HepG2 (cell line): Measurements from ENCODE around the gene KLF7. TPM values are rescaled to one million over a fixed set of nuclear protein-coding genes. Genes with fewer than 3 reads are reported as not detected.

Source experiments
- ATAC-seq: fragments of 200-7000 bp; cut with Tn5 transposase; 3 replicates; pipeline ENCODE4 v1.9.1; 2020; ENCODE audit warnings: mild to moderate bottlenecking, moderate library complexity
- BruUV-seq: library from RNA; stranded (reverse); fragments of 400-500 nt; replicated peaks from 2 replicates; lab custom pipeline; 2021; lab: Mats Ljungman, UMichigan
- CTCF ChIA-PET: fragments of 300-600 bp; formaldehyde crosslinking; extraction: SDS; loops from one replicate; lab custom pipeline; 2021; ENCODE audit warnings: low total read pairs, inconsistent platforms, low intra/inter-chr PET ratio; lab: Yijun Ruan, JAX
- POLR2A ChIA-PET: fragments of 350-600 bp; sonication (Branson Sonifier 250); formaldehyde crosslinking; loops from one replicate; lab custom pipeline; 2020; ENCODE audit warnings: antibody characterized with exemption, inconsistent platforms; lab: Yijun Ruan, JAX
- DNase-seq: peaks from one replicate; pipeline ENCODE4 v3.0.0-alpha.2; 2015; ENCODE audit warnings: low spot score
- FAIRE-seq: peaks from 3 replicates; lab custom pipeline; 2011; peaks lifted over from hg19 to GRCh38; lab: Jason Lieb, UNC
- H2AFZ ChIP-seq: one replicate; pipeline ENCODE4 v1.6.1; 2011; ENCODE audit warnings: low read length, inconsistent platforms
- H3K27ac ChIP-seq: fragments of 300-600 bp; 3 replicates; pipeline ENCODE4 v1.8.0; 2011; ENCODE audit warnings: mixed run types, mild to moderate bottlenecking, mixed read lengths, low read length, inconsistent platforms; ENCODE audit not compliant: insufficient read depth; ENCODE audit errors: extremely low read length
- H3K27me3 ChIP-seq, 2 experiments: fragments of 200-600 bp in 1 of 2; 2 replicates in 1 of 2; 3 replicates in 1 of 2; pipeline versions ENCODE4 v1.6.0 to v1.8.0; 2011; ENCODE audit warnings: low read length in 2 of 2, mild to moderate bottlenecking in 2 of 2, moderate library complexity in 2 of 2, inconsistent platforms in 1 of 2; ENCODE audit not compliant: insufficient read depth in 2 of 2, control insufficient read depth in 1 of 2
- H3K36me3 ChIP-seq, 2 experiments: fragments of 200-600 bp in 1 of 2; replicated peaks in 1 of 2; 2 replicates in 1 of 2; 3 replicates in 1 of 2; pipeline versions ENCODE4 v1.5.1 to v1.8.0; 2011; ENCODE audit warnings: low read length in 2 of 2, inconsistent platforms in 1 of 2; ENCODE audit not compliant: insufficient read depth in 2 of 2, control insufficient read depth in 1 of 2
- H3K4me1 ChIP-seq: 2 replicates; pipeline ENCODE4 v1.5.1; 2012; ENCODE audit warnings: low read length, inconsistent platforms; ENCODE audit not compliant: insufficient read depth
- H3K4me2 ChIP-seq: 2 replicates; pipeline ENCODE4 v1.6.0; 2011; ENCODE audit warnings: low read depth, low read length, inconsistent platforms
- H3K4me3 ChIP-seq, 3 experiments: fragments of 200-600 bp in 1 of 3; sonication (generic), shearing (Covaris generic) in 1 of 3; replicated peaks in 1 of 3; 2 replicates each; pipeline ENCODE4 v1.5.1; 2011 to 2016; ENCODE audit warnings: low read length in 3 of 3, inconsistent platforms in 2 of 3, low read depth in 2 of 3, mild to moderate bottlenecking in 2 of 3, control low read depth in 1 of 3, mixed read lengths in 1 of 3; ENCODE audit not compliant: insufficient read depth in 1 of 3
- H3K79me2 ChIP-seq: one replicate; pipeline ENCODE4 v1.6.1; 2011; ENCODE audit warnings: low read length, inconsistent platforms; ENCODE audit not compliant: insufficient read depth
- H3K9ac ChIP-seq: 2 replicates; pipeline ENCODE4 v1.6.0; 2011; ENCODE audit warnings: mild to moderate bottlenecking, low read depth, low read length, inconsistent platforms; ENCODE audit not compliant: insufficient read depth
- H3K9me3 ChIP-seq: 2 replicates; pipeline ENCODE4 v1.5.1; 2012; ENCODE audit warnings: mild to moderate bottlenecking, low read length
- H4K20me1 ChIP-seq: 2 replicates; pipeline ENCODE4 v1.6.0; 2011; ENCODE audit warnings: inconsistent platforms, mild to moderate bottlenecking, low read length, moderate library complexity; ENCODE audit not compliant: insufficient read depth
- BHLHE40 ChIP-seq: IDR thresholded peaks from 2 replicates; pipeline ENCODE4 v1.6.1; 2011; ENCODE audit warnings: low read length, improper control_type of control experiment
- SETDB1 ChIP-seq: sonication (generic); formaldehyde crosslinking; IDR thresholded peaks from 2 replicates; pipeline ENCODE4 v1.5.1; 2020; ENCODE audit warnings: missing genetic modification reagents, mild to moderate bottlenecking, borderline replicate concordance
- ZNF136 ChIP-seq: sonication (generic); formaldehyde crosslinking; IDR thresholded peaks from 2 replicates; pipeline ENCODE4 v1.8.1; 2022; ENCODE audit warnings: low read depth, mild to moderate bottlenecking, moderate library complexity, missing genetic modification reagents
- ZNF737 ChIP-seq: sonication (generic); formaldehyde crosslinking; IDR thresholded peaks from 2 replicates; pipeline ENCODE4 v1.5.0; 2020; ENCODE audit warnings: missing genetic modification reagents, mild to moderate bottlenecking, borderline replicate concordance
- ZNF891 ChIP-seq: sonication (generic); formaldehyde crosslinking; IDR thresholded peaks from 2 replicates; pipeline ENCODE4 v1.5.0; 2020; ENCODE audit warnings: mild to moderate bottlenecking, missing genetic modification reagents
- WGBS: methylation state at CpG from one replicate; pipeline ENCODE4 v1.1.6; 2017; ENCODE audit warnings: low lambda C conversion rate; 5-methylcytosine and 5-hydroxymethylcytosine counted together
- in situ Hi-C: cut with HindIII; loops from 2 replicates; pipeline ENCODE4 v1.10.0; 2017; ENCODE audit warnings: low pct_unique_long_range_greater_than_20kb; ENCODE audit not compliant: extremely low pct_ligation_motif_present
- intact Hi-C: fragments of 100-400 bp; cut with micrococcal nuclease; formaldehyde crosslinking; loops from one replicate; pipeline ENCODE4 v1.10.0; 2022; ENCODE audit not compliant: unreplicated experiment
- polyA plus RNA-seq, 8 experiments: library from polyadenylated mRNA; depleted of rRNA in 3 of 8; stranded (reverse) in 7 of 8; unstranded in 1 of 8; fragments of >200 nt; fragmentation: Illumina TruSeq in 4 of 8; extraction: Trizol in 4 of 8; gene quantifications; 2 replicates each; pipeline versions ENCODE4 v1.2.1 to v1.2.3, GENCODE V29; 2011 to 2016; ENCODE audit warnings: low read depth in 4 of 8, missing spikeins in 1 of 8, mixed read lengths in 1 of 8; ENCODE audit not compliant: insufficient read depth in 1 of 8
- total RNA-seq, 5 experiments: library from RNA; depleted of rRNA; stranded (reverse); fragments of >200 nt; fragmentation: Illumina TruSeq; extraction: Trizol; gene quantifications; 2 replicates each; pipeline ENCODE4 v1.2.3, GENCODE V29; 2016; ENCODE audit warnings: low read depth in 1 of 5
- TF ChIP-seq, protein P1 (sequence below): conservative IDR thresholded peaks from 2 replicates; pipeline ENCODE4 v1.6.1; 2018; ENCODE audit warnings: missing genetic modification reagents
- TF ChIP-seq, protein P2 (sequence below): sonication (generic); formaldehyde crosslinking; IDR thresholded peaks from 2 replicates; pipeline ENCODE4 v1.5.1; 2020; ENCODE audit warnings: missing genetic modification reagents, mild to moderate bottlenecking, borderline replicate concordance
- TF ChIP-seq, protein P3 (sequence below): sonication (generic); formaldehyde crosslinking; IDR thresholded peaks from 2 replicates; pipeline ENCODE4; 2020; ENCODE audit warnings: missing genetic modification reagents, mild to moderate bottlenecking, borderline replicate concordance
- TF ChIP-seq, protein P4 (sequence below): sonication (generic); formaldehyde crosslinking; IDR thresholded peaks from 2 replicates; pipeline ENCODE4 v1.4.0; 2020; ENCODE audit warnings: missing genetic modification reagents

KLF7 gene
- total and polyA plus RNA-seq, 2 of the 13 experiments (the other 11 are each of a cell fraction or from before 2014, with no cell fraction given): 2.6 to 5.4 TPM

DNA sequence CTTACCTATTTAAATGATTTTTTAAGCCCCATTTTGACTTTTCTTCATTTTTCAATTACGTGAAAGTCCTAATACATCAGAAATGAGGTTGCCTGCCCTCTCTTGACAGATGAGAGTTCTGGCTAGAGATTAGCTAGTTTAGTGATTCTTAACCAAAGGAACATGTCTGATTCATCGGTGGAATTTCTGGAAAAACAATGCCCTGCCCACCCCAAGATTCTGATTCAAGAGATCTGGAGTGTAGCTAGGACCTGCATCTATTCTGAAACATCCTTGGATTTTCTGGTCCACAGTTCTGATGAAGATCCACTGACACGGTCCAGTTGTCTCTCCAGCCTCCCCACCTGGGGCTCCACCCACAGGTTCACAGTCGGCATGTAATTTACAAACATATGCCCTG is 111.2 kb downstream of the KLF7 start:
- FAIRE-seq (no peak), DNase-seq (no peak), ATAC-seq (no peak)
- ChIA-PET POLR2A (no interaction called here), CTCF (no interaction called here)
- TF ChIP-seq ZNF737: no peak
- no peak for TF ChIP-seq BHLHE40
- TF ChIP-seq, protein P1, sequence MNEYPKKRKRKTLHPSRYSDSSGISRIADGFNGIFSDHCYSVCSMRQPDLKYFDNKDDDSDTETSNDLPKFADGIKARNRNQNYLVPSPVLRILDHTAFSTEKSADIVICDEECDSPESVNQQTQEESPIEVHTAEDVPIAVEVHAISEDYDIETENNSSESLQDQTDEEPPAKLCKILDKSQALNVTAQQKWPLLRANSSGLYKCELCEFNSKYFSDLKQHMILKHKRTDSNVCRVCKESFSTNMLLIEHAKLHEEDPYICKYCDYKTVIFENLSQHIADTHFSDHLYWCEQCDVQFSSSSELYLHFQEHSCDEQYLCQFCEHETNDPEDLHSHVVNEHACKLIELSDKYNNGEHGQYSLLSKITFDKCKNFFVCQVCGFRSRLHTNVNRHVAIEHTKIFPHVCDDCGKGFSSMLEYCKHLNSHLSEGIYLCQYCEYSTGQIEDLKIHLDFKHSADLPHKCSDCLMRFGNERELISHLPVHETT: no peak
- TF ChIP-seq SETDB1 (CRISPR knock-in tag): no peak
- TF ChIP-seq, protein P2, sequence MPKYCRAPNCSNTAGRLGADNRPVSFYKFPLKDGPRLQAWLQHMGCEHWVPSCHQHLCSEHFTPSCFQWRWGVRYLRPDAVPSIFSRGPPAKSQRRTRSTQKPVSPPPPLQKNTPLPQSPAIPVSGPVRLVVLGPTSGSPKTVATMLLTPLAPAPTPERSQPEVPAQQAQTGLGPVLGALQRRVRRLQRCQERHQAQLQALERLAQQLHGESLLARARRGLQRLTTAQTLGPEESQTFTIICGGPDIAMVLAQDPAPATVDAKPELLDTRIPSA (CRISPR knock-in tag): no peak
- TF ChIP-seq, protein P3, sequence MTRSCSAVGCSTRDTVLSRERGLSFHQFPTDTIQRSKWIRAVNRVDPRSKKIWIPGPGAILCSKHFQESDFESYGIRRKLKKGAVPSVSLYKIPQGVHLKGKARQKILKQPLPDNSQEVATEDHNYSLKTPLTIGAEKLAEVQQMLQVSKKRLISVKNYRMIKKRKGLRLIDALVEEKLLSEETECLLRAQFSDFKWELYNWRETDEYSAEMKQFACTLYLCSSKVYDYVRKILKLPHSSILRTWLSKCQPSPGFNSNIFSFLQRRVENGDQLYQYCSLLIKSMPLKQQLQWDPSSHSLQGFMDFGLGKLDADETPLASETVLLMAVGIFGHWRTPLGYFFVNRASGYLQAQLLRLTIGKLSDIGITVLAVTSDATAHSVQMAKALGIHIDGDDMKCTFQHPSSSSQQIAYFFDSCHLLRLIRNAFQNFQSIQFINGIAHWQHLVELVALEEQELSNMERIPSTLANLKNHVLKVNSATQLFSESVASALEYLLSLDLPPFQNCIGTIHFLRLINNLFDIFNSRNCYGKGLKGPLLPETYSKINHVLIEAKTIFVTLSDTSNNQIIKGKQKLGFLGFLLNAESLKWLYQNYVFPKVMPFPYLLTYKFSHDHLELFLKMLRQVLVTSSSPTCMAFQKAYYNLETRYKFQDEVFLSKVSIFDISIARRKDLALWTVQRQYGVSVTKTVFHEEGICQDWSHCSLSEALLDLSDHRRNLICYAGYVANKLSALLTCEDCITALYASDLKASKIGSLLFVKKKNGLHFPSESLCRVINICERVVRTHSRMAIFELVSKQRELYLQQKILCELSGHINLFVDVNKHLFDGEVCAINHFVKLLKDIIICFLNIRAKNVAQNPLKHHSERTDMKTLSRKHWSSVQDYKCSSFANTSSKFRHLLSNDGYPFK (CRISPR knock-in tag): no peak
- no peak for TF ChIP-seq ZNF136 (CRISPR knock-in tag)
- TF ChIP-seq, protein P4, sequence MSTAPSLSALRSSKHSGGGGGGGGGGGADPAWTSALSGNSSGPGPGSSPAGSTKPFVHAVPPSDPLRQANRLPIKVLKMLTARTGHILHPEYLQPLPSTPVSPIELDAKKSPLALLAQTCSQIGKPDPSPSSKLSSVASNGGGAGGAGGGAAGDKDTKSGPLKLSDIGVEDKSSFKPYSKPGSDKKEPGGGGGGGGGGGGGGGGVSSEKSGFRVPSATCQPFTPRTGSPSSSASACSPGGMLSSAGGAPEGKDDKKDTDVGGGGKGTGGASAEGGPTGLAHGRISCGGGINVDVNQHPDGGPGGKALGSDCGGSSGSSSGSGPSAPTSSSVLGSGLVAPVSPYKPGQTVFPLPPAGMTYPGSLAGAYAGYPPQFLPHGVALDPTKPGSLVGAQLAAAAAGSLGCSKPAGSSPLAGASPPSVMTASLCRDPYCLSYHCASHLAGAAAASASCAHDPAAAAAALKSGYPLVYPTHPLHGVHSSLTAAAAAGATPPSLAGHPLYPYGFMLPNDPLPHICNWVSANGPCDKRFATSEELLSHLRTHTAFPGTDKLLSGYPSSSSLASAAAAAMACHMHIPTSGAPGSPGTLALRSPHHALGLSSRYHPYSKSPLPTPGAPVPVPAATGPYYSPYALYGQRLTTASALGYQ (CRISPR knock-in tag): no peak
- no peak for TF ChIP-seq ZNF891
- WGBS: 17% methylated on average over 4 of the region's 4 CpGs
- no peaks in the 10 kb centered on the region for H3K9me3 ChIP-seq
- H2AFZ ChIP-seq: no peak overlapping the region
- in situ Hi-C loops: no loop called here
- H3K27me3 ChIP-seq: peaks cover 0 to 14% of the 10 kb centered on the region in 2 experiments; a peak in 3 of 5 replicates
- H3K4me1 ChIP-seq: no peaks in the 10 kb centered on the region
- intact Hi-C loops: no loop called here
- H4K20me1 ChIP-seq: no peaks in the 10 kb centered on the region
- no peak overlapping the region for H3K27ac ChIP-seq
- no peak overlapping the region for H3K9ac ChIP-seq
- H3K36me3 ChIP-seq: no peaks in the 10 kb centered on the region
- no peak overlapping the region for H3K4me2 ChIP-seq
- no peaks in the 10 kb centered on the region for H3K79me2 ChIP-seq
- no TSS peak for BruUV-seq
- H3K4me3 ChIP-seq: no peak overlapping the region
